GM18951 (cell line): Measurements from ENCODE around the gene KRCC1.

Source experiments
- POLR2A ChIP-seq: IDR thresholded peaks from 4 replicates; pipeline ENCODE4 v1.6.1; 2011; ENCODE audit warnings: mild to moderate bottlenecking; ENCODE audit not compliant: insufficient read length, insufficient read depth; ENCODE audit errors: extremely low read depth
- in situ Hi-C: fragments of 300-500 bp; cut with MboI; formaldehyde crosslinking; loops from one replicate; pipeline ENCODE4 v1.12.0; 2022; ENCODE audit warnings: low sequenced_read_pairs, mixed read lengths, inconsistent platforms; ENCODE audit not compliant: unreplicated experiment

Gene KRCC1

DNA sequence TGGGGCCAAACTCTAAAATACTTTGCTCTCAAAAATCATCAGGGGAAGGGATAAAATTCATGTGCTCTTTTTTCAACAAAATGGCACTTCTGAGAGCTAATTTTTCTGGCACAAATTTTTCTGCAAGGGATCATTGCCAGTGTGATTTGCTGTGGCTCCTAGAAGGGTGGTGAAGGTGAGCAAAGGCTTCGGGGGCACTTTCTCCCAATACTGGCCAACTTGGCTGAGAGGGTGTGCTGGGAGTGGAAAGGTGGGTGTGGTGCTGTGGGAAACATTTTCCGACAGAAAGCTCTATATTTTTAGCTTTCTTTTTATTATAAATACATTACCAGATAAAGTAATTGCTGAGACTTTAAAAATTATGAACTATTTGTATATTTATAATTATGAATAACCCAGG lies 12.5 kb upstream of the KRCC1 start:
- no peak for TF ChIP-seq POLR2A
- in situ Hi-C loops = no loop called here

DNA sequence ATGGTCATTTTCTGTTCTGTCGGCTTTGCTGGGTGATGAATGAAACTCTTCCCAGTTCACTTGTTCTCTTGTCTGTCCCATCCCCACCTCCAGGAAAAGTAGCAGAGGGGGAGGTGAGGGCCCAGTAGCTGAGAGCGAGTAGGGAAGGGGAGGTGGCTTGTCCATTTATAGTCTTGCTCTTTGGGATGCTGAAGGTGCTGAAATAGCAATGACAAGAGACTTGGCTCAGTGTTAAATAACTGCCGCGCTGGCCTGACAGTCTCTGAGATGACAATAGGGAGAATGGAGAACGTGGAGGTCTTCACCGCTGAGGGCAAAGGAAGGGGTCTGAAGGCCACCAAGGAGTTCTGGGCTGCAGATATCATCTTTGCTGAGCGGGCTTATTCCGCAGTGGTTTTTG lies 12.0 kb upstream of the KRCC1 start, which contains the start of gene SMYD1:
Gene SMYD1 (plus strand): TSS at position 228 of the 400 bp plus-strand sequence. CDS start 40 bp downstream, at position 268.
- no peak for TF ChIP-seq POLR2A
- in situ Hi-C loops = no loop called here

DNA sequence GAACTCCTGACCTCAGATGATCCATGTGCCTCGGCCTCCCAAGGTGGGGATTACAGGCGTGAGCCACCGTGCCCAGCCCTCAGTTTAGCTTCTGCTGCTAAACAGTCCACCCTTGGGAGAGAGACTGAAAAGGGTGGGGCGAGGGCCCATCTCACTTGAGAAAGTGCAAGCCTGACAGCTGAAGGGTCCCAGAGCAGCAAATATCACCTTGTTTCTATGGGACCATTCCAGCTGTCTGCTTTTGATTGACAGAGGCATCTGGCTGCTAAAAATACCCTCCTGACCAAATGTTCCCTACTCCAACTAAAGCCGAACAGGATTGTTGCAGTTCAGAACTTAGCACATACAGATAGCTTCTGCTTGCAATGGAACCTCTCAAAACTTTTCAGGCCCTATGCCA lies 11.6 kb upstream of the KRCC1 start:
- TF ChIP-seq POLR2A = no peak
- in situ Hi-C loops = no loop called here

DNA sequence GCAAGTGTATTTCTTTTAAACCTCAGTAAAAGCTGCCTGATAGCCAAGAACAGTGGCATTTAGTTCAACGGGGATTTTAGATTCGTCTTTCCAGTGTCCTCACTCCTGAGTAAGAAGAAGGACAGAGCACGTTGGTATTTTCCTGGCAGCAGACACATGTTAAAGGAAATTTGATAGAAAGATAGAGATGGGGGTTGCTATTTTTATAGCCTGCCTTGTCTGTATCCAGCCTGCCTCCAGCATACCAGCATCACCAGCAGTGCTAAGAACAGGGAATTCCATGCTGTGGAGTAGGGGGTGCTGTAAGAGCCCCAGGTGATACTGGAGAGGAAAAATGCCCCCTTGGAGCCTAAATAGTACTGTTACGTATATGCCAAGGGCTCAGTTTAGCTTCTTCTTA lies 11.0 kb upstream of the KRCC1 start:
- no peak for TF ChIP-seq POLR2A
- in situ Hi-C loops = no loop called here

- TF ChIP-seq POLR2A = no peak
- in situ Hi-C loops = no loop called here
Measured at GRCh38 chr2:88061295-88061694, 5.7 kb upstream of the KRCC1 start.

- in situ Hi-C loops = no loop called here
- TF ChIP-seq POLR2A = no peak
Measured at GRCh38 chr2:88060907-88061275, 5.3 kb upstream of the KRCC1 start.

- no peak for TF ChIP-seq POLR2A
- in situ Hi-C loops = no loop called here
Measured at GRCh38 chr2:88059979-88060906, 4.7 kb upstream of the KRCC1 start.

DNA sequence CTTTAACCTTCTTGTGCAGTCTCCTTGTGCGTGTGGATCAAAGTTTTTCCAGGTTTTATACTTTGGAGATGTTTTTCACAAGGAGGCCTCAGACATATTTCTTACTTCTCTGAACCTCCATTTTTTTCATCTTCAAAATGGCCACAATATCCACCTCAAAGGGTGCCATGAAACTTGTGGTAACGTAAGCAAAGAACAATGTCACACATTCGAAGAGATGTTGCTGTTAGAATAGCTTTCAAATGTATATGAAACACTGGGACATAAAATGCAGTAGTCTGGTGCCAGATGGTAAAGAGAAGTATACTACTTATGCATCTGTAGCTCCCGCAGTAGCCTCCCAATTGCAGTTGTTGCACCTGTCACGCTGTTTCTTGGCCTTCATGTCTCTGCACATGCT lies 2.6 kb upstream of the KRCC1 start:
- no peak for TF ChIP-seq POLR2A
- in situ Hi-C loops = no loop called here

- in situ Hi-C loops = no loop called here
- no peak for TF ChIP-seq POLR2A
Measured at GRCh38 chr2:88057437-88057844, 1.9 kb upstream of the KRCC1 start.

- no peak for TF ChIP-seq POLR2A
- in situ Hi-C loops = no loop called here
Measured at GRCh38 chr2:88054782-88055370, 707 bp downstream of the KRCC1 start.

GRCh38 chr2:88053934-88054781 lies 1.4 kb downstream of the KRCC1 start:
- in situ Hi-C loops = no loop called here
- no peak for TF ChIP-seq POLR2A

- TF ChIP-seq POLR2A = no peak
- in situ Hi-C loops = no loop called here
Measured at GRCh38 chr2:88053296-88053695, 2.3 kb downstream of the KRCC1 start.

DNA sequence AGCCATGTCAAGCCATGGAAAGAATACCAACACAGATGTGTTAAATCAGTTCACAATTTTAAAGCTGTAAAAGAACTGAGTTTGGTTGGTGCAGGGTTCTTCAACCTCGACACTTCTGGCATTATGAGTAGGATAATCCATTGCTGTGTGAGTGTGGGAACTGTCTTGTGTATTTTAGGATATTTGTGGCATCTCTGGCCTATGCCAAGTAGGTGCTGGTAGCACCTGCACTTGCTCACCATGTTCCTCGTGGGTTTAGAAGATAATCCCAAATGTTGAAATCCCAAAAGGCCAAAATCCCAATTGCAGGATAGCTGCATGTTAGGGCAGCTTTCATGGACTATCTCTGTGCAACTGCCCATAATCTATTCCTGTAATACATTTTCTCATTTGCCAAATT lies 3.8 kb downstream of the KRCC1 start:
- no peak for TF ChIP-seq POLR2A
- in situ Hi-C loops = no loop called here
